Ovary (tissue), 3 donors: ENCODE measurements around the gene NMT2.
A peak's percentile ranks its signal among the peaks of the same experiment; 100 is the strongest.

ENCODE experiments used
- CTCF ChIP-seq, 3 donors: fragments of 450-650 bp in 2 of 3; fragments of 200-600 bp in 1 of 3; IDR thresholded peaks; one replicate each; pipeline versions ENCODE4 v1.5.1 to v1.8.0; 2016 to 2022; ENCODE audit warnings: antibody characterized with exemption in 3 of 3, mild to moderate bottlenecking in 1 of 3
- POLR2A ChIP-seq: fragments of 450-650 bp; IDR thresholded peaks from one replicate; pipeline ENCODE4 v1.6.1; 2017; ENCODE audit warnings: antibody characterized with exemption, mild to moderate bottlenecking, moderate library complexity
- donor health status: DM: no; HTN: no; CAD: no.

DNA sequence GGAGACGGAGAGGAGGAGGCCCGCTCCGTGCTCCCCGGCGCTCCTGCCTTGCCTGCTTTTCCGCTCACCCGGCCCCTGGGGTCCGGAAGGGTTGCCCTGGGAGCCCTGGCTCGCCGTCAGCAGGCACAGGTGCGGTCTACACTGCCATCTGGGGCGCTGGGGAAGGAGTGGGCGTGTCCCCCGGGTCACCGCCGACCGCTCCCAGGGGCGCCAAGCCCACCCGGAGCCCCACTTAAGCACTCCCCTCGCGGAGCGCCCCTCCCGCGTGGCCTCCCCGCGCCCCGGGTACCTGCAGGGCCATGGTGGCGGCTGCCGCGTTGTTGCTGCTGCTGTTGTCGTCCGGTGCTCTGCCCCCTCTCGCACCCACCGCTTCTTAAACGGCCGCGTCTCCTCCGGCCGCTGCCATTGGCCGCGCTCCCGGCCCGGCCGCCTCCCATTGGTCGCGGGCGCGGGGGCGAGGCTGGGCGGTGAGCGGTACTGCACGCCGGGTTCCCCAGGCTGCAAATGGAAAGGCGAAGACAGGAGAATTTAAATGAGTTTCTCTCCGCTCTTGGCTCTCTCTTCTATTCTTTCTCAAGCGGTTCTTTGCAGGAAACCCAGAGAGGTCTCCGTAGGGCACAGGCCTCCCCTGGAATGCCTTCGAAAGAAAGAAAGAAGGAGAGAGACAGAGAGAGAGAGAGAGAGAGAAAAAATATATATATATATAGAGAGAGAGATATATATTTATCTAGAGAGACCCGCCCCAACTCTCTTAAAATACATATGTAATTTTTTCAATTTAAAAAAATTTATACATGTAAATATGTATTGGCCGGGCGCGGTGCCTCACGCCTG lies 79.8 kb downstream of the NMT2 start, which contains the start of gene ACBD7:
- TF ChIP-seq CTCF (IDR thresholded peaks at IDR 0.05) (peak; percentile 34 to 69 (median 57)), POLR2A (no peak)
